Esophagus (tissue), 2 donors: ENCODE results near the gene C14orf180. TPM values are rescaled to one million over a fixed set of nuclear protein-coding genes. Genes with fewer than 3 reads are reported as not detected.

Experiments used
- H3K27ac ChIP-seq, 2 donors: one replicate each; pipeline ENCODE4 v1.5.1; 2013; ENCODE audit warnings: low read depth in 2 of 2, mild to moderate bottlenecking in 2 of 2, inconsistent platforms in 1 of 2, low read length in 1 of 2, moderate library complexity in 1 of 2
- H3K27me3 ChIP-seq, 2 donors: one replicate each; pipeline ENCODE4 v1.6.1; 2013; ENCODE audit warnings: low read length in 2 of 2, control low read depth in 1 of 2, mild to moderate bottlenecking in 1 of 2; ENCODE audit not compliant: insufficient read depth in 2 of 2, control insufficient read depth in 1 of 2
- H3K36me3 ChIP-seq, 2 donors: one replicate each; pipeline ENCODE4 v1.6.1; 2013; ENCODE audit warnings: low read length in 1 of 2; ENCODE audit not compliant: control insufficient read depth in 2 of 2, insufficient read depth in 2 of 2
- H3K4me1 ChIP-seq, 2 donors: one replicate each; pipeline ENCODE4 v1.6.1; 2013; ENCODE audit warnings: low read length in 1 of 2; ENCODE audit not compliant: control insufficient read depth in 2 of 2, insufficient read depth in 2 of 2
- H3K4me3 ChIP-seq, 2 donors: one replicate each; pipeline ENCODE4 v1.5.1; 2013; ENCODE audit warnings: low read length in 2 of 2, mild to moderate bottlenecking in 2 of 2, low read depth in 1 of 2, moderate library complexity in 1 of 2
- H3K9me3 ChIP-seq, 2 donors: one replicate each; pipeline ENCODE4 v1.6.1; 2013; ENCODE audit warnings: mild to moderate bottlenecking in 2 of 2, low read depth in 1 of 2, low read length in 1 of 2, moderate library complexity in 1 of 2; ENCODE audit not compliant: control insufficient read depth in 2 of 2, insufficient read depth in 1 of 2
- WGBS, 2 donors: extraction: QIAGEN DNeasy Blood & Tissue Kit; methylation state at CpG; one replicate each; pipeline ENCODE4 v1.1.7; 2013; 5-methylcytosine and 5-hydroxymethylcytosine counted together
- polyA plus RNA-seq, 2 donors: library from polyadenylated mRNA; stranded (reverse); fragments of 200-250 nt; gene quantifications; one replicate each; pipeline ENCODE4 v1.2.3, GENCODE V29; 2013
- donor health status: healthy with polysubstance abuse.
- donor health status: Bipolar disorder and iron deficiency.

C14orf180 gene
- polyA plus RNA-seq, 2 donors: 0.06 TPM; not detected in 1

DNA sequence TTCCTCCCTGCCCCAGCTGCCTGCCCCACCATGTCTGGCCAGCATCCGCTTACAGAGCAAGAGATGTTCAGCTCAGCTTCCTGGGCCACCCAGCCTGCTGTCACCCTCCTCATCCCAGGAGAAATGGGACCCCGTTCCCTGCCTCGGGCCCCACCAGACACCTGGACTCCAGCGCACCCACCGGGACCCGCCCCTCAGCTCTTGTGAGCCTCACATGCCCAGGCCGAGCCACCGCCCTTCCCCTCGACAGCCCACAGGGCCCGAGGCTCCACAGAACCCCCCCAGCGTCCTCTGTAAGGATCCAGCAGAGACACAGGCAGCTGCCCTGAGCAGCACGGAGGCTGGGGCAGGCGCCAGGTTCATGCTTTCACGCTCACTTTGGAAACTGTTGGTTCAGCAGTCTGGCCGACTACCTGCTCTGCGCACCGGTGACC, 18.4 kb upstream of the C14orf180 start:
- H3K9me3 ChIP-seq: no peaks in the 10 kb centered on the region
- 39 to 52% methylated on average over 17 of the region's 17 CpGs for WGBS, 2 donors
- H3K27ac ChIP-seq: no peak overlapping the region
- no peak overlapping the region for H3K4me3 ChIP-seq
- no peaks in the 10 kb centered on the region for H3K36me3 ChIP-seq
- peaks cover 0 to 2% of the 10 kb centered on the region in 2 donors for H3K4me1 ChIP-seq
- H3K27me3 ChIP-seq: peaks cover 0 to 2% of the 10 kb centered on the region in 2 donors

DNA sequence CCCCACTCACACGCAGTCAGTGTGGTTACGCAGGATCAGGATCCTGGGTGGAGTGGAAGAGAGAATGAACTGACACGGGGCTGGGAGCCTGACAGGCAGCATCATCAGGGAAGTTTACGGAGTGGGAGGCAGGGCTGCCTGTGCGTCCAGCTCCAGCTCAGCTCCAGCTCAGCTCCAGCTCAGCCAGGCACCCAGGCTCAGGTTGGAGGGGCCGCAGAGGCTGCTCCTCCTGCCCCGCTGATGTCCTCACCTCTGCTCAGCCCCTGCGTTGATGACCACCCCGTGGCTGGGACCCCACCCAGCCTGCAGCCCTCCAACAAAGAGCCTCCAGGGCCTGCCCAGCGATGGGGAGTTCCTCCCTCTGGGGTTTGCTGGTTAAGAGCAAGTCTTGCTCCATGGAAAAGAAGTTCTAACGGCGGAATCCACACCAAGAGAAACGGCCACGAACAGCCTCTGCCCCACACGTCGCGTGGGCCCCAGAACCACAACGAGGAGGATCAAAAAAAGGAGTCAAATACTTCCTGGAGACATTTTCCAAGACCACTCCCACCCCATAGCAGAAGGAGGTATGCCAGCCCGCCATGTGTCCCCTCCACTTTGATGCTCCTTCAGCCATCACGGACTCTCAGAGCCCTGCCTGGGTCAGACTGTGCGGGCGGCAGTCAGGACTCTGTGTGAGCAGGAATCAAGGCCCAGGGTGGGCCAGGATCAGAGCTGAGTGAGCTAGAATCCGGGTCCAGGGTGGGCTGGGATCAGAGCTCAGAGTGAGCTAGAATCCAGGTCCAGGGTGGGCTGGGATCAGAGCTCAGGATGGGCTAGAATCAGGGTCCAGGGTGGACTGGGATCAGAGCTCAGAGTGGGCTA, 17.7 kb upstream of the C14orf180 start:
- Histone ChIP-seq H3K9me3 (no peaks in the 10 kb centered on the region), H3K36me3 (no peaks in the 10 kb centered on the region), H3K27me3 (peaks cover 0 to 4% of the 10 kb centered on the region in 2 donors), H3K27ac (no peak overlapping the region), H3K4me3 (no peak overlapping the region), H3K4me1 (peaks cover 0 to 2% of the 10 kb centered on the region in 2 donors)
- 67 to 73% methylated on average over 23 of the region's 23 CpGs for WGBS, 2 donors

DNA sequence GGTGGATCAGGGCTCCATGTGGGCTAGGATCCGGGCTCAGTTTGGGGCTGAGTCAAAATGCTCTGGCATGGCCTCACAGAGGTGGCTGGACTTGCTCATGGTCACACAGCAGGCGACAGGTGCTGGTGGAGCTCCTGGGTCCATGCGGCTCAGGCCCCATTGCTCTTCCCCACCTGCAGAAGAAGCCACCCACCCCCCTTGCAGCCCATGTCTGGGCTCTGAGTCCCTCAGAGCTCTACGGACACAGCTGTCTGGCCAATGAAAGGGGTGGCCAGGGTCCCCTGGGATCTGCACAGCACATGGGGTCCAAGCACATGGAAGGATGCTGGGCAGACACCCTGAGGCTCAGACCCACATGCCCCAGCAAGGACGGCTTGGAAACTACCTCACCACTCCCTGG, 17.0 kb upstream of the C14orf180 start:
- Histone ChIP-seq H3K27ac (no peak overlapping the region), H3K4me3 (no peak overlapping the region), H3K9me3 (no peaks in the 10 kb centered on the region), H3K27me3 (peaks cover 0 to 4% of the 10 kb centered on the region in 2 donors), H3K4me1 (peaks cover 0 to 2% of the 10 kb centered on the region in 2 donors), H3K36me3 (no peaks in the 10 kb centered on the region)
- WGBS, 2 donors: 77 to 81% methylated on average over 4 to 5 of the region's 5 CpGs

DNA sequence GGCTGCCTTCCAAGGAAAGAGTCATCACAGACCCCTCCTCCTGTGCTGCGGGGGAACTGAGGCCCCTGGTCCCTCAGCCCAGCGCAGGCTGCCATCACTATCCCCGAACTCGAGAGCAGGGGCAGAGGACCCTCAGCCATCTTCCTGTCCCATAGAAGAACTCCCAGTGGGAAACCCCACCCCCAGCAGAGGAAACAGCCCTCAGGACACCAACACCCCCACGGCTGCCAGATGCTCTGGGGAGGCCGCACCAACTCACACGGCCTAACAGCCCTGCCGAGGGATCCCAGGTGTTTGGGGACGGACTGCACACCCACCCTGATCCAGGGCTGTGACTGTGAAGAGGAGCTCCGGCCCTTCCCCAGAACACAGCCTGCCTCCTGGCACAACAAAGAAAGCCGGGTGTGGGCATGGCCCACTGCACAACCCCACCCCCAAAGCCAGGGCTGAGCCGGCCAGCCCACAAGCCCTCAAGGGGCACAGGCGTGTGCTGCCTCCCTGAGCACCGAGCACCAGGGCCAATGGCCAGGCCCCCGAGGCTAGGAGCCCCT, 16.3 kb upstream of the C14orf180 start:
- H3K4me3 ChIP-seq: no peak overlapping the region
- 51 to 56% methylated on average over 14 to 15 of the region's 15 CpGs for WGBS, 2 donors
- H3K27ac ChIP-seq: no peak overlapping the region
- H3K9me3 ChIP-seq: no peaks in the 10 kb centered on the region
- H3K27me3 ChIP-seq: peaks cover 0 to 4% of the 10 kb centered on the region in 2 donors
- peaks cover 0 to 2% of the 10 kb centered on the region in 2 donors for H3K4me1 ChIP-seq
- H3K36me3 ChIP-seq: no peaks in the 10 kb centered on the region

DNA sequence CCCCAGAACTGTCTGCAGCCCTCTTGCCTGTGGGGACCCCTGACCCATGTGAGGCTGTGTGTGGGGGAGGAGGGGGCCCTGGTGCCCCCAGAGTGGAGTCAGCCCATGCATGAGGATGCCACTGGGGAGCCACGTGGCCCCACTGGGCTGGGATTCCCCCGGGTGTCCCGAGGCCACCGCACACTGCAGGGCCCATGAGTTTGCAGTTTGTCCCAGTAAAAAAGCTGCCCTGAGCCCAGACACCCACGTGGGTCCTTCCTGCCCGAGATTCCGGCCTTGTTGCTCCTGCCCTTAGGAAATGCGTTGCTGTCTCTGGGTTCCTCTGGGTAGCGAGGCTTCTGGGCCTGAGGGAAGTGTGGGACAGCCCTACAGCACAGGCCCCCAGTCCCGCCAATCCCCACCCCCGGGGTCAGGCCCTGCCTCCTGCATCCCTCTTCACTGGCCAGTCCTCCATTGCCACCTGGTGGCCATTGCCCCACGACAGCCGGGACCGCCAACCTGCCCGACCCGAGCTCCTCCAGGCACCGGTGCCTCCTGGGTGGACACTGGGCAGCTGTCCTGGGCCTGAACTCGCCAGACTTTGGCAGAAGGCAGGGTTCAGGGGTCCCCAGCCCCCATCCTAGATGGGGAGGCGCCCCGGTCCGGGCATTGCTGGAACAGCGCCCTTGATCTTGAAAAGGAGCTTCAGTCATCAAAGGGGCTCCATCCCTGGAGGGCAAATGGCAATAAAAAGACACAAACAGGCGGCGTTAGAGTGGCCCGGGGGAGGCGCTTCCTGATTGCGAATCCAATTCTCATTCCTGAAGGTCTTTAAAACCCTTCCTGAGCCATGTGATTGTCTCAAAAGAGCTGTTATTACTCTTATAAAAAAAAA, 15.6 kb upstream of the C14orf180 start:
- Histone ChIP-seq H3K9me3 (no peaks in the 10 kb centered on the region), H3K36me3 (no peaks in the 10 kb centered on the region), H3K27me3 (peaks cover 0 to 4% of the 10 kb centered on the region in 2 donors), H3K27ac (no peak overlapping the region), H3K4me3 (no peak overlapping the region), H3K4me1 (peaks cover 0 to 2% of the 10 kb centered on the region in 2 donors)
- WGBS, 2 donors: 5 to 6% methylated on average over 27 of the region's 27 CpGs

DNA sequence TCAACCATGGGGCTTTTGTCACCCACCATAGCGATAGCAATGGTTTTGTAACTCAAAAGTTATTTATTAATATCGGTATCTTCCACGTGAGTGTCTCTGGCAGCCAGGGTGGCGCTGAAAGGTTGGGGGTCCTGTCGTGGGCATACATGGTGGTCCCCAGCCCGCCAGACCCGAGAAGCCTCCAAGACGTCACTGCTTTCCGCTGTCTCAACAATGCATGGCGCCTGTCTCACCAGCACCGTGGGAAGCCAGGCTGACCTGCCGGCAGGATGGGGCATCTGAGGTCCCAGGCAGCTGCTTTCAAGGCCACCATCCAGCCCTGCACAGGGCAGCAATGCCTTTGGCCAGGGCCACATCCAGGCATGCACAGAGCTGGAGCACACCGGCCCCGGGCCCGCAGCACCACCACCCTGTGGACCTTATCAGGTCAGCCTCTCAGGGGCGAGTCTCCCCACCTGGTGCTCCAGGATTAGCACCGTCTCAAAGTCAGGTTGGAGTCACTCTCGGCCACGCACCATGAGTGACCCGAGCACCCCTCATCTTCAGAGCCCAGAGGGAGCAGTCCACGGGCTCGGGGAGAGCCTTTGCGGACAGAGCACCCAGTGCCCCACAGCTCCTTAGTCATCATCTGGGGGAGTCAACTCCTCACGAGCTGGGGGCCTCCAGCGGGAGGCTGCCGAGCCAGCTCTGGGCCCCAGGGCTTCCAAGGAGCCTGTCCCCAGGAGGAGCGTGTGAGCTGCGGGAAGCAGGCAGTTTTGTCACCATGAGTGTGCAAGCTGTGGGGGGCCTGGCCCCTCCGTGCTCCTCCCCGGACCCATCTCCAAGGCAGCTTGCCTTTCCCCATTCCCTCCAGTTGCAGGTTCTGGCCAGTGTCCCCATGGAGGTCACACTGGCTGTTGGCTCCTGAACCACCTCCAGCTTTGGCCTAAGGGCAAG, 14.6 kb upstream of the C14orf180 start:
- peaks cover 0 to 4% of the 10 kb centered on the region in 2 donors for H3K27me3 ChIP-seq
- H3K4me3 ChIP-seq: no peak overlapping the region
- 71 to 73% methylated on average over 30 of the region's 30 CpGs for WGBS, 2 donors
- no peaks in the 10 kb centered on the region for H3K9me3 ChIP-seq
- no peaks in the 10 kb centered on the region for H3K36me3 ChIP-seq
- peaks cover 0 to 2% of the 10 kb centered on the region in 2 donors for H3K4me1 ChIP-seq
- H3K27ac ChIP-seq: no peak overlapping the region

DNA sequence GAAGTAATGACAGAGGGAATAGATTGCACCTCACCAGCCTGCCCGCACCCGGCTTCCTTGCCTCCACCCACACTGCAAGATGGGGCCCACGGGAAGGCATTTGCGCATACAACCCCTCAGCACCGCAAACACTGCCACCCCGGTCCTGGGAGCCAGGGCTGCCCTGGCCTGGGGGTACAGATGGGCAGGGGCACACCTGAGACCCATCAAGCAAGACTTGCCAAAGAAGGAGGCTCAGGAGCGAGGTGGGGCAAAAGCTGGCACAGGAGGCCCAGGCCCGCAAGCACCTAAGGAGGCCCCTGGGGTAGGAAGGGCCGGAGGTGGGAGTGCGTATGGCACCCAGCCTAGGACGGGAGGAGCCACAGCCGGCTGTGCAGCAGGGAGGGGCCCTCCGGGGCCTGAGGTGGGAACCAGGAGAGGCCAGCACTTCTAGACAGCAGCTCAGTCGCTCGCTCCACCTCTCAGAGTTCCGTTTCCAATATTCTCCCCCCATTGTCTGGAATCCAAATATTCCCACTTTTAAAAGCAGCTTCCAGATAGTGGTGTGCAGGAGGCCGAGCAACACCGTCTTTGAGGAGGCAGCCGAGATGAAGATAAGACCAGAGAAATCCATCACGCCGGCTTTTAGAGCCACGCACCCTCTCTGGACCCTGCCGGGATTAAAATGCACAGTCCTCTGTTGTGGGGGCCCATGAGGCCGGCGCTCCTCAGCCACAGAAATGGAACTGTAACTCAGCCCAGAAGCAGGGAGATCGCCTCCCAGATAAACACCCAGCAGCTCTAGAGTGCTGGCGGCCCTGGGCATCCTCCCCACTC, 12.2 kb upstream of the C14orf180 start:
- Histone ChIP-seq H3K4me3 (no peak overlapping the region), H3K9me3 (no peaks in the 10 kb centered on the region), H3K27ac (no peak overlapping the region), H3K36me3 (no peaks in the 10 kb centered on the region), H3K27me3 (peaks cover 0 to 4% of the 10 kb centered on the region in 2 donors), H3K4me1 (peaks cover 2 to 3% of the 10 kb centered on the region in 2 donors)
- 42 to 44% methylated on average over 27 of the region's 27 CpGs for WGBS, 2 donors

DNA sequence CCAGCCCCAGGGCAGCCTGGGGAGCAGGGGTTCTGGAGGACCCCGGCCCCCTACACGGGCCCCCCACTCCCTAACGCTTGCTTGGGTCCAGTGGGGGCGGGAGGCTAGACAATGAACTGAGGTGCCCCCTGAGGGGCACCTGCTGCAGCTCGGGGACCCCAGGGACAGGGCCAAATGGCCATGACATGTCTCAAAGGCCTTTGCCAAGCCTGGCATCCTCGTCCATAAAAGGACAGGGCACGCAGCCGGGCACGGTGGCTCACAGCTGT, 11.7 kb upstream of the C14orf180 start:
- no peaks in the 10 kb centered on the region for H3K9me3 ChIP-seq
- peaks cover 2 to 3% of the 10 kb centered on the region in 2 donors for H3K4me1 ChIP-seq
- no peaks in the 10 kb centered on the region for H3K36me3 ChIP-seq
- H3K4me3 ChIP-seq: no peak overlapping the region
- 64 to 65% methylated on average over 9 of the region's 9 CpGs for whole genome bisulfite sequencing, 2 donors
- no peak overlapping the region for H3K27ac ChIP-seq
- H3K27me3 ChIP-seq: peaks cover 0 to 4% of the 10 kb centered on the region in 2 donors
